ENCODE results near the gene MYO7B. TPM values are rescaled to one million over a fixed set of nuclear protein-coding genes. Genes with fewer than 3 reads are reported as not detected.

The MYO7B gene
- total and polyA plus RNA-seq, 8 donors = under 0.01 to 155 (median 0.48) TPM; not detected in 2

GRCh38 chr2:127545796-127546195, 10.3 kb downstream of the MYO7B start:
- no peaks in the 10 kb centered on the region for H3K4me1 ChIP-seq
- H3K27ac ChIP-seq = no peak overlapping the region
- H3K9me3 ChIP-seq = no peaks in the 10 kb centered on the region
- 86 to 100% (median 94%) methylated on average over 1 of the region's 1 CpG for WGBS, 5 donors
- H3K4me3 ChIP-seq = no peak overlapping the region
- no peaks in the 10 kb centered on the region for H3K36me3 ChIP-seq
- H3K27me3 ChIP-seq = no peaks in the 10 kb centered on the region
- intact Hi-C loops (cut with DNase I; ENCODE audit: low total_unique reads) = no loop called here
- no peak for TF ChIP-seq POLR2AphosphoS5 (IDR thresholded peaks at IDR 0.05)
- no peak for DNase-seq

GRCh38 chr2:127546797-127547196, 11.3 kb downstream of the MYO7B start:
- 66 to 81% (median 75%) methylated on average over 3 of the region's 3 CpGs for WGBS, 5 donors
- DNase-seq = no peak

DNA sequence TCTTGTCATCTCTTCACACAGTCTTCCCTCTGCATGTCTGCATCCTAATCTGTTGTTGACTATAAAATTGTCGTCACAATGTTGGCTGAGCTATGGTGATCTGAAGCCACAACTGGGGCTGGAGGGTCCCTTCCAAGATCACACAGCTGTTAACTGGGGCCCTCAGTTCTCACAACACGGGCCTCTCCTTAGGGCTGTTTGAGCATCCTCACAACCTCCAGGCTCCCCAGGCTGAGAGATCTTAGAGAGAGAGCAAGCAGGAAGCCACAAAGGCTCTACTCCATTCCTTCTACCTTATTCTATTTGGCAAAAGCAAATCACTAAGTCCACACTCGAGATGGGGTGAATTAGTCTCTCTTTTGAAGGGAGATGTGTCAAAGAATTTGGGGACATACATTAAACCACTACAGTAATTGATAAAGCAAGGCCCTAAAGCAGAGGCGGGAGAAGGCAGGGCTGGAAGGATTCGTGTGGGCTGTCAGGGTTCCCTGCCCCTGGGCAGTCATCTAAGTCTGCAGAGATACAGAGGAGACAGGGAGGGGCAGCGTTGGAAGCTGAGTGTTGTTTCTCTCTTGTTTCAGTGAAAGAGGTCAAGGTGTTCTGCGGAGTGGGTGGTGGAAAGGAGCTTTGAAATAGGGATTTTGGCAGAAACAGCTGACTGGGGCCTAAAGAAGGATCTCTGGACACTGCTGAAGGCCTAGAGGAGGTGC, 15.9 kb downstream of the MYO7B start:
- intact Hi-C loops (cut with DNase I; ENCODE audit: low total_unique reads) = no loop called here
- Histone ChIP-seq H3K4me1 (no peaks in the 10 kb centered on the region), H3K9me3 (peaks cover 0 to 4% (median 4%) of the 10 kb centered on the region in 4 donors), H3K27me3 (no peaks in the 10 kb centered on the region), H3K4me3 (no peak overlapping the region), H3K36me3 (no peaks in the 10 kb centered on the region), H3K27ac (no peak overlapping the region)
- 72 to 78% (median 74%) methylated on average over 7 of the region's 7 CpGs for WGBS, 5 donors
- DNase-seq = no peak
- no peak for TF ChIP-seq POLR2AphosphoS5 (IDR thresholded peaks at IDR 0.05)
- no peak for TF ChIP-seq POLR2A (IDR thresholded peaks at IDR 0.05)
- TF ChIP-seq EP300 (IDR thresholded peaks at IDR 0.05) = no peak
- TF ChIP-seq, protein P1, sequence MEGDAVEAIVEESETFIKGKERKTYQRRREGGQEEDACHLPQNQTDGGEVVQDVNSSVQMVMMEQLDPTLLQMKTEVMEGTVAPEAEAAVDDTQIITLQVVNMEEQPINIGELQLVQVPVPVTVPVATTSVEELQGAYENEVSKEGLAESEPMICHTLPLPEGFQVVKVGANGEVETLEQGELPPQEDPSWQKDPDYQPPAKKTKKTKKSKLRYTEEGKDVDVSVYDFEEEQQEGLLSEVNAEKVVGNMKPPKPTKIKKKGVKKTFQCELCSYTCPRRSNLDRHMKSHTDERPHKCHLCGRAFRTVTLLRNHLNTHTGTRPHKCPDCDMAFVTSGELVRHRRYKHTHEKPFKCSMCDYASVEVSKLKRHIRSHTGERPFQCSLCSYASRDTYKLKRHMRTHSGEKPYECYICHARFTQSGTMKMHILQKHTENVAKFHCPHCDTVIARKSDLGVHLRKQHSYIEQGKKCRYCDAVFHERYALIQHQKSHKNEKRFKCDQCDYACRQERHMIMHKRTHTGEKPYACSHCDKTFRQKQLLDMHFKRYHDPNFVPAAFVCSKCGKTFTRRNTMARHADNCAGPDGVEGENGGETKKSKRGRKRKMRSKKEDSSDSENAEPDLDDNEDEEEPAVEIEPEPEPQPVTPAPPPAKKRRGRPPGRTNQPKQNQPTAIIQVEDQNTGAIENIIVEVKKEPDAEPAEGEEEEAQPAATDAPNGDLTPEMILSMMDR (IDR thresholded peaks at IDR 0.05) = no peak

More at GRCh38 chr2:127546797-127547196, 11.3 kb downstream of the MYO7B start:
- H3K27me3 ChIP-seq = no peaks in the 10 kb centered on the region
- no peaks in the 10 kb centered on the region for H3K9me3 ChIP-seq
- intact Hi-C loops (cut with DNase I; ENCODE audit: low total_unique reads) = no loop called here
- no peak overlapping the region for H3K27ac ChIP-seq
- TF ChIP-seq POLR2A (IDR thresholded peaks at IDR 0.05) (no peak), POLR2AphosphoS5 (IDR thresholded peaks at IDR 0.05) (no peak), EP300 (IDR thresholded peaks at IDR 0.05) (no peak)
- TF ChIP-seq, protein P1 (IDR thresholded peaks at IDR 0.05) = no peak
- H3K36me3 ChIP-seq = no peaks in the 10 kb centered on the region
- H3K4me3 ChIP-seq = no peak overlapping the region
- no peaks in the 10 kb centered on the region for H3K4me1 ChIP-seq

DNA sequence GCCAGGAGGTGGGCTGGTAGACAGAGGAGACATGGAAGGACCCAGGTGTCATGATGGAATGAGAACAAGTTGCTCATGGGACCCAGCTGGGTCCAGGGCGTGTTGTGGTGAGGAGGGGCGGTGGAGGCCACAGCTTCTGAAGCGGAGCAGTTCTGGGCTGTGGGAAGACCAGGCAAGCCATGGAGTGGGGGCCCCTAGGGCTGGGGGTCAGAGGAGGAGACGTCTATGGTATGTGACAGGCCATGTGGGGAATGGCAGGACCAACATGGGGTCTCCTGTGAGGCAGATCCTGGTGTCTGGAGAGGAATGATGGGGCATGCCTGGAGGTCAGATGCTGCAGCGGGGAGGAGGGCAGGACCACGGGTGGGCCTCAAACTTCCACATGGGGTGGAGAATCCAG, 16.9 kb downstream of the MYO7B start:
- intact Hi-C loops (cut with DNase I; ENCODE audit: low total_unique reads) = no loop called here
- no peaks in the 10 kb centered on the region for H3K36me3 ChIP-seq
- no peaks in the 10 kb centered on the region for H3K4me1 ChIP-seq
- H3K27me3 ChIP-seq = no peaks in the 10 kb centered on the region
- no peak overlapping the region for H3K27ac ChIP-seq
- no peak overlapping the region for H3K4me3 ChIP-seq
- no peak for DNase-seq
- WGBS, 5 donors = 73 to 89% (median 77%) methylated on average over 6 of the region's 6 CpGs
- peaks cover 0 to 14% (median 8%) of the 10 kb centered on the region in 4 donors for H3K9me3 ChIP-seq
- TF ChIP-seq, protein P1 (IDR thresholded peaks at IDR 0.05) = no peak
- TF ChIP-seq EP300 (IDR thresholded peaks at IDR 0.05) = no peak
- TF ChIP-seq POLR2A (IDR thresholded peaks at IDR 0.05) = no peak

GRCh38 chr2:127552846-127553245, 17.4 kb downstream of the MYO7B start:
- TF ChIP-seq POLR2A (IDR thresholded peaks at IDR 0.05) (no peak), POLR2AphosphoS5 (IDR thresholded peaks at IDR 0.05) (no peak), EP300 (IDR thresholded peaks at IDR 0.05) (no peak)
- TF ChIP-seq, protein P1 (IDR thresholded peaks at IDR 0.05) = no peak
- Histone ChIP-seq H3K27me3 (no peaks in the 10 kb centered on the region), H3K4me3 (no peak overlapping the region), H3K9me3 (peaks cover 0 to 15% (median 8%) of the 10 kb centered on the region in 4 donors), H3K36me3 (no peaks in the 10 kb centered on the region), H3K4me1 (no peaks in the 10 kb centered on the region), H3K27ac (no peak overlapping the region)
- 77 to 87% (median 79%) methylated on average over 2 of the region's 2 CpGs for WGBS, 5 donors
- no peak for DNase-seq
- intact Hi-C loops (cut with DNase I; ENCODE audit: low total_unique reads) = no loop called here

Data from stomach (tissue), 9 donors.